Psoas muscle (tissue), 8 donors: ENCODE results near the gene AGMO. TPM values are rescaled to one million over a fixed set of nuclear protein-coding genes. Genes with fewer than 3 reads are reported as not detected.

Experiments
- ATAC-seq, 4 donors: fragments of 200-7000 bp; cut with Tn5 transposase; one replicate each; pipeline ENCODE4 v1.9.1; 2020; ENCODE audit warnings: moderate library complexity in 3 of 4, mild to moderate bottlenecking in 2 of 4
- DNase-seq, 2 donors: peaks; one replicate each; pipeline ENCODE4 v3.0.0-alpha.2; 2020
- H3K27ac ChIP-seq: fragments of 200-600 bp; one replicate; pipeline ENCODE4 v1.8.0; 2022
- H3K27me3 ChIP-seq, 3 donors: fragments of 200-600 bp in 1 of 3; one replicate each; pipeline versions ENCODE4 v1.6.1 to v1.8.0; 2013 to 2022; ENCODE audit warnings: low read length in 2 of 3, mild to moderate bottlenecking in 2 of 3, moderate library complexity in 1 of 3; ENCODE audit not compliant: insufficient read depth in 3 of 3
- H3K36me3 ChIP-seq, 2 donors: fragments of 200-600 bp in 1 of 2; one replicate each; pipeline versions ENCODE4 v1.6.1 to v1.8.0; 2013 to 2022; ENCODE audit warnings: low read depth in 1 of 2, mild to moderate bottlenecking in 1 of 2, moderate library complexity in 1 of 2; ENCODE audit not compliant: insufficient read depth in 1 of 2
- H3K4me1 ChIP-seq: fragments of 200-600 bp; one replicate; pipeline ENCODE4 v1.8.0; 2022
- H3K4me3 ChIP-seq: fragments of 200-600 bp; one replicate; pipeline ENCODE4 v1.8.0; 2022; ENCODE audit warnings: mild to moderate bottlenecking
- H3K9me3 ChIP-seq: fragments of 200-600 bp; one replicate; pipeline ENCODE4 v1.8.0; 2022
- CTCF ChIP-seq: fragments of 200-600 bp; IDR thresholded peaks from one replicate; pipeline ENCODE4 v1.8.0; 2022; ENCODE audit warnings: antibody characterized with exemption
- WGBS, 3 donors: extraction: QIAGEN DNeasy Blood & Tissue Kit; methylation state at CpG; one replicate each; pipeline versions ENCODE4 v1.1.6 to v1.1.7; 2013; 5-methylcytosine and 5-hydroxymethylcytosine counted together
- intact Hi-C, 2 donors: fragments of 100-400 bp; cut with DNase I; formaldehyde crosslinking; loops; one replicate each; pipeline versions ENCODE4 v1.11.0 to v1.14.2; 2022
- polyA plus RNA-seq, 3 donors: library from polyadenylated mRNA; stranded (reverse); fragments of 200-250 nt; gene quantifications; one replicate each; pipeline ENCODE4 v1.2.3, GENCODE V29; 2013
- total RNA-seq, 4 donors: library from RNA; stranded (reverse); fragmentation: NEBNext Ultra II Directional in 2 of 4; extraction: Animal tissue kit (Norgen Biotek cat#: 25700) in 2 of 4; gene quantifications; one replicate each; pipeline versions ENCODE4 v1.2.1 to v1.2.4, GENCODE V29; 2021 to 2023
- donor health status: healthy with polysubstance abuse.
- donor health status: DM: no; HTN: no; CAD: no; lungs with moderate emphysema.
- donor health status: Bipolar disorder and iron deficiency.
- donor health status: healthy.
- donor health status: DM: yes; HTN: yes; CAD: no.
- donor health status: DM: no; HTN: no; CAD: no.
- donor health status: DM: no; HTN: no; CAD: no.
- donor health status: DM: yes; HTN: yes; CAD: no.

AGMO gene
- total and polyA plus RNA-seq, 7 donors, result 0.13 to 0.54 (median 0.36) TPM; not detected in 1

GRCh38 chr7:15476531-15476918 lies 85.3 kb downstream of the AGMO start:
- 91 to 92% (median 92%) methylated on average over 3 of the region's 3 CpGs for WGBS, 3 donors
- no peak overlapping the region for H3K27ac ChIP-seq
- intact Hi-C loops, result no loop called here
- TF ChIP-seq CTCF, result no peak
- no peak overlapping the region for H3K4me3 ChIP-seq
- H3K27me3 ChIP-seq, result no peaks in the 10 kb centered on the region
- ATAC-seq (no peak), DNase-seq (no peak)
- no peaks in the 10 kb centered on the region for H3K9me3 ChIP-seq
- no peaks in the 10 kb centered on the region for H3K36me3 ChIP-seq
- no peaks in the 10 kb centered on the region for H3K4me1 ChIP-seq

GRCh38 chr7:15475808-15476530 lies 85.8 kb downstream of the AGMO start:
- H3K9me3 ChIP-seq, result no peaks in the 10 kb centered on the region
- DNase-seq (no peak), ATAC-seq (no peak)
- H3K4me3 ChIP-seq, result no peak overlapping the region
- no peaks in the 10 kb centered on the region for H3K4me1 ChIP-seq
- whole genome bisulfite sequencing, 3 donors, result 70 to 73% (median 71%) methylated on average over 7 of the region's 7 CpGs
- intact Hi-C loops, result no loop called here
- no peaks in the 10 kb centered on the region for H3K27me3 ChIP-seq
- H3K27ac ChIP-seq, result no peak overlapping the region
- no peaks in the 10 kb centered on the region for H3K36me3 ChIP-seq
- TF ChIP-seq CTCF, result no peak

- no peak for ATAC-seq
- intact Hi-C loops, result no loop called here
- H3K27me3 ChIP-seq, result no peaks in the 10 kb centered on the region
- no peaks in the 10 kb centered on the region for H3K9me3 ChIP-seq
- no peak for TF ChIP-seq CTCF
- H3K27ac ChIP-seq, result no peak overlapping the region
- DNase-seq, result no peak
- no peaks in the 10 kb centered on the region for H3K4me1 ChIP-seq
- H3K36me3 ChIP-seq, result no peaks in the 10 kb centered on the region
- H3K4me3 ChIP-seq, result no peak overlapping the region
Observed at GRCh38 chr7:15471669-15471950, 90.2 kb downstream of the AGMO start.

- 84 to 97% (median 96%) methylated on average over 1 of the region's 1 CpG for WGBS, 3 donors
- no peak for ATAC-seq
Observed at GRCh38 chr7:15470825-15471668, 90.8 kb downstream of the AGMO start.

More at GRCh38 chr7:15470825-15471668, 90.8 kb downstream of the AGMO start:
- intact Hi-C loops, result no loop called here
- no peaks in the 10 kb centered on the region for H3K9me3 ChIP-seq
- no peaks in the 10 kb centered on the region for H3K36me3 ChIP-seq
- no peak for TF ChIP-seq CTCF
- H3K4me1 ChIP-seq, result no peaks in the 10 kb centered on the region
- H3K27ac ChIP-seq, result no peak overlapping the region
- DNase-seq, result no peak
- no peaks in the 10 kb centered on the region for H3K27me3 ChIP-seq
- no peak overlapping the region for H3K4me3 ChIP-seq
